HEK293 (cell line): ENCODE results near the gene MAML3.

Experiments
- CTCF ChIA-PET: fragments of 350-600 bp; formaldehyde crosslinking; extraction: SDS; loops from one replicate; lab custom pipeline; 2021; ENCODE audit warnings: antibody characterized with exemption; lab: Yijun Ruan, JAX
- POLR2A ChIA-PET: fragments of 300-600 bp; formaldehyde crosslinking; extraction: SDS; loops from one replicate; lab custom pipeline; 2020; ENCODE audit warnings: antibody characterized with exemption, inconsistent platforms; lab: Yijun Ruan, JAX
- H3K27ac ChIP-seq: fragments of 200-500 bp; sonication (Bioruptor generic); 2 replicates; pipeline ENCODE4 v1.5.1; 2014; ENCODE audit warnings: low read depth, low read length, control low read depth, inconsistent platforms; ENCODE audit errors: extremely low read depth
- H3K36me3 ChIP-seq, 2 experiments: fragments of 200-500 bp in 1 of 2; sonication (Bioruptor generic) in 1 of 2; 1 replicate in 1 of 2; 2 replicates in 1 of 2; pipeline ENCODE4 v1.5.1; 2014 to 2017; ENCODE audit warnings: inconsistent platforms in 2 of 2, low read length in 2 of 2; ENCODE audit not compliant: control insufficient read depth in 2 of 2, insufficient read depth in 1 of 2
- H3K4me1 ChIP-seq: fragments of 200-500 bp; sonication (Bioruptor generic); 2 replicates; pipeline ENCODE4 v1.5.1; 2014; ENCODE audit warnings: mild to moderate bottlenecking, low read length, inconsistent platforms; ENCODE audit not compliant: control insufficient read depth, insufficient read depth
- H3K4me3 ChIP-seq: 2 replicates; pipeline ENCODE4 v1.5.1; 2011; ENCODE audit warnings: low read depth, mild to moderate bottlenecking, control low read depth, low read length, moderate library complexity
- H3K9me3 ChIP-seq: fragments of 200-500 bp; sonication (Bioruptor generic); 2 replicates; pipeline ENCODE4 v1.5.1; 2014; ENCODE audit warnings: low read depth, low read length, inconsistent platforms; ENCODE audit not compliant: control insufficient read depth, insufficient read depth
- INSM2 ChIP-seq: fragments of 450-650 bp; formaldehyde crosslinking; IDR thresholded peaks from 2 replicates; pipeline ENCODE4 v1.5.1; 2016; ENCODE audit warnings: missing biosample characterization, missing genetic modification characterization
- OSR2 ChIP-seq: fragments of 450-650 bp; formaldehyde crosslinking; IDR thresholded peaks from 2 replicates; pipeline ENCODE4 v1.5.1; 2016; ENCODE audit warnings: missing biosample characterization, missing genetic modification characterization
- PRDM6 ChIP-seq: fragments of 450-650 bp; formaldehyde crosslinking; IDR thresholded peaks from 2 replicates; pipeline ENCODE4 v1.5.1; 2017; ENCODE audit warnings: missing biosample characterization, missing genetic modification characterization
- SCRT2 ChIP-seq: fragments of 450-650 bp; formaldehyde crosslinking; IDR thresholded peaks from 2 replicates; pipeline ENCODE4 v1.5.1; 2016; ENCODE audit warnings: missing biosample characterization, missing genetic modification characterization
- WT1 ChIP-seq: fragments of 450-650 bp; formaldehyde crosslinking; IDR thresholded peaks from 2 replicates; pipeline ENCODE4 v1.5.1; 2016; ENCODE audit warnings: missing biosample characterization, missing genetic modification characterization
- ZBTB6 ChIP-seq: fragments of 450-650 bp; formaldehyde crosslinking; IDR thresholded peaks from 2 replicates; pipeline ENCODE4 v1.5.1; 2017; ENCODE audit warnings: missing biosample characterization, missing genetic modification characterization
- ZNF133 ChIP-seq: fragments of 450-650 bp; formaldehyde crosslinking; IDR thresholded peaks from 2 replicates; pipeline ENCODE4 v1.5.1; 2016; ENCODE audit warnings: missing biosample characterization, missing genetic modification characterization
- ZNF138 ChIP-seq: fragments of 450-650 bp; formaldehyde crosslinking; IDR thresholded peaks from 2 replicates; pipeline ENCODE4 v1.5.1; 2016; ENCODE audit warnings: missing biosample characterization, missing genetic modification characterization, borderline replicate concordance
- ZNF214 ChIP-seq: fragments of 450-650 bp; formaldehyde crosslinking; IDR thresholded peaks from 2 replicates; pipeline ENCODE4 v1.5.1; 2017; ENCODE audit warnings: missing biosample characterization, mild to moderate bottlenecking, missing genetic modification characterization, borderline replicate concordance
- ZNF280C ChIP-seq: fragments of 450-650 bp; formaldehyde crosslinking; IDR thresholded peaks from 2 replicates; pipeline ENCODE4 v1.5.1; 2016; ENCODE audit warnings: missing biosample characterization, missing genetic modification characterization
- ZNF433 ChIP-seq: fragments of 450-650 bp; formaldehyde crosslinking; IDR thresholded peaks from 2 replicates; pipeline ENCODE4 v1.5.1; 2016; ENCODE audit warnings: missing biosample characterization, missing genetic modification characterization, low read depth
- ZNF510 ChIP-seq: fragments of 450-650 bp; formaldehyde crosslinking; IDR thresholded peaks from 2 replicates; pipeline ENCODE4 v1.5.1; 2018; ENCODE audit warnings: mild to moderate bottlenecking, missing genetic modification characterization, missing biosample characterization; ENCODE audit not compliant: insufficient replicate concordance
- ZNF514 ChIP-seq: fragments of 450-650 bp; formaldehyde crosslinking; IDR thresholded peaks from 2 replicates; pipeline ENCODE4 v1.5.1; 2016; ENCODE audit warnings: missing biosample characterization, missing genetic modification characterization
- ZNF555 ChIP-seq: fragments of 450-650 bp; formaldehyde crosslinking; conservative IDR thresholded peaks from 2 replicates; pipeline ENCODE4 v1.5.1; 2017; ENCODE audit warnings: missing biosample characterization, mild to moderate bottlenecking, missing genetic modification characterization, inconsistent platforms
- ZNF610 ChIP-seq: fragments of 450-650 bp; formaldehyde crosslinking; IDR thresholded peaks from 2 replicates; pipeline ENCODE4 v1.5.1; 2016; ENCODE audit warnings: missing biosample characterization, missing genetic modification characterization, borderline replicate concordance
- ZNF626 ChIP-seq: fragments of 450-650 bp; sonication (Bioruptor Pico); formaldehyde crosslinking; IDR thresholded peaks from 2 replicates; pipeline ENCODE4 v1.5.1; 2018; ENCODE audit warnings: missing biosample characterization, missing genetic modification characterization, inconsistent platforms
- ZNF658 ChIP-seq: fragments of 450-650 bp; formaldehyde crosslinking; IDR thresholded peaks from 2 replicates; pipeline ENCODE4; 2016; ENCODE audit warnings: missing biosample characterization, missing genetic modification characterization
- ZNF692 ChIP-seq: fragments of 450-650 bp; formaldehyde crosslinking; IDR thresholded peaks from 2 replicates; pipeline ENCODE4 v1.5.1; 2016; ENCODE audit warnings: missing biosample characterization, missing genetic modification characterization
- ZNF768 ChIP-seq: fragments of 450-650 bp; formaldehyde crosslinking; IDR thresholded peaks from 2 replicates; pipeline ENCODE4 v1.5.1; 2018; ENCODE audit warnings: missing biosample characterization, mild to moderate bottlenecking, missing genetic modification characterization
- ZNF777 ChIP-seq: fragments of 450-650 bp; formaldehyde crosslinking; IDR thresholded peaks from 2 replicates; pipeline ENCODE4 v1.5.1; 2017; ENCODE audit warnings: missing biosample characterization, missing genetic modification characterization, borderline replicate concordance
- ZSCAN5A ChIP-seq: fragments of 450-650 bp; formaldehyde crosslinking; IDR thresholded peaks from 2 replicates; pipeline ENCODE4 v1.5.1; 2016; ENCODE audit warnings: missing biosample characterization, missing genetic modification characterization

The MAML3 gene

GRCh38 chr4:139858436-139859205 is 295.4 kb downstream of the MAML3 start:
- Histone ChIP-seq H3K4me1 (no peaks in the 10 kb centered on the region), H3K36me3 (no peaks in the 10 kb centered on the region), H3K9me3 (no peaks in the 10 kb centered on the region), H3K4me3 (no peak overlapping the region), H3K27ac (no peak overlapping the region)
- CTCF ChIA-PET = no interaction called here
- TF ChIP-seq ZNF510 = no peak
- no peak for TF ChIP-seq ZNF626
- no peak for TF ChIP-seq ZNF433 (tag by site-specific recombination)
- TF ChIP-seq ZNF214 (tag by site-specific recombination) = no peak
- no peak for TF ChIP-seq ZSCAN5A (tag by site-specific recombination)
- no peak for TF ChIP-seq ZNF692 (tag by site-specific recombination)
- no peak for TF ChIP-seq ZNF777 (tag by site-specific recombination)
- no peak for TF ChIP-seq ZNF610 (tag by site-specific recombination)
- no peak for TF ChIP-seq ZNF658 (tag by site-specific recombination)
- no peak for TF ChIP-seq INSM2 (tag by site-specific recombination)
- TF ChIP-seq ZNF133 (tag by site-specific recombination) = no peak
- POLR2A ChIA-PET = no interaction called here

GRCh38 chr4:139857977-139858376 is 296.0 kb downstream of the MAML3 start:
- Histone ChIP-seq H3K9me3 (no peaks in the 10 kb centered on the region), H3K36me3 (no peaks in the 10 kb centered on the region), H3K4me3 (no peak overlapping the region), H3K4me1 (no peaks in the 10 kb centered on the region), H3K27ac (no peak overlapping the region)
- no peak for TF ChIP-seq ZNF280C
- peak; percentile 89 for TF ChIP-seq ZNF768 (tag by site-specific recombination)
- TF ChIP-seq ZNF514 (tag by site-specific recombination) = no peak
- POLR2A ChIA-PET = no interaction called here
- CTCF ChIA-PET = no interaction called here

GRCh38 chr4:139857021-139857420 is 297.0 kb downstream of the MAML3 start:
- H3K9me3 ChIP-seq = no peaks in the 10 kb centered on the region
- POLR2A ChIA-PET = no interaction called here
- H3K4me1 ChIP-seq = no peaks in the 10 kb centered on the region
- H3K27ac ChIP-seq = no peak overlapping the region
- no peak overlapping the region for H3K4me3 ChIP-seq
- no peaks in the 10 kb centered on the region for H3K36me3 ChIP-seq
- CTCF ChIA-PET = interaction anchor here (0.6 to 1.4 kb wide), 2 partner anchors 11 to 123 kb away, joined by 3 to 8 read pairs; no protein-coding TSS in a partner anchor
- peak; percentile 81 for TF ChIP-seq ZBTB6 (tag by site-specific recombination)
- peak; percentile 66 for TF ChIP-seq SCRT2
- TF ChIP-seq OSR2 (tag by site-specific recombination) = peak; percentile 66
- no peak for TF ChIP-seq ZNF138 (tag by site-specific recombination)
- TF ChIP-seq WT1 (tag by site-specific recombination) = 0 out of 2 replicates have a peak, but pooled peaks have one; percentile 31
- no peak for TF ChIP-seq ZNF555
- peak; percentile 52 for TF ChIP-seq PRDM6
